SK-N-SH treated with all-trans-retinoic acid at 6 μM for 48 hours (cell line): Measurements from ENCODE around the gene NEDD4.
"Not testable (repeated sequence)": the region's sequence is repeated elsewhere in the genome, so short reads cannot be mapped to it uniquely, and the experiment has no call there.

ENCODE experiments used
- ATAC-seq: fragments of 200-7000 bp; cut with Tn5 transposase; 3 replicates; pipeline ENCODE4 v1.9.1; 2020; ENCODE audit warnings: mild to moderate bottlenecking, moderate library complexity
- ARNTL ChIP-seq: fragments of 450-650 bp; formaldehyde crosslinking; IDR thresholded peaks from 2 replicates; pipeline ENCODE4 v1.5.0; 2020; ENCODE audit warnings: low read depth, mild to moderate bottlenecking, moderate library complexity, borderline replicate concordance
- BACH2 ChIP-seq: fragments of 250-450 bp; sonication (Bioruptor Pico); IDR thresholded peaks from 2 replicates; pipeline ENCODE4 v1.9.0; 2021; ENCODE audit warnings: mild to moderate bottlenecking, borderline replicate concordance
- CSDC2 ChIP-seq: fragments of 250-450 bp; sonication (Bioruptor Pico); IDR thresholded peaks from 2 replicates; pipeline ENCODE4 v1.5.0; 2020; ENCODE audit warnings: mild to moderate bottlenecking, moderate library complexity
- ESRRG ChIP-seq: fragments of 250-450 bp; sonication (Bioruptor Pico); IDR thresholded peaks from 2 replicates; pipeline ENCODE4 v1.6.1; 2021; ENCODE audit warnings: mild to moderate bottlenecking
- GLIS3 ChIP-seq: fragments of 250-450 bp; sonication (Bioruptor Pico); IDR thresholded peaks from 2 replicates; pipeline ENCODE4 v1.5.0; 2020; ENCODE audit warnings: mild to moderate bottlenecking, moderate library complexity
- OSR1 ChIP-seq: fragments of 250-450 bp; sonication (Bioruptor Pico); IDR thresholded peaks from 2 replicates; pipeline ENCODE4 v1.8.0; 2022; ENCODE audit warnings: moderate library complexity, mild to moderate bottlenecking, inconsistent platforms
- PATZ1 ChIP-seq: fragments of 250-450 bp; sonication (Bioruptor Pico); IDR thresholded peaks from 2 replicates; pipeline ENCODE4 v1.8.0; 2020; ENCODE audit warnings: mild to moderate bottlenecking, moderate library complexity, borderline replicate concordance
- PPARA ChIP-seq: fragments of 250-450 bp; sonication (Bioruptor Pico); IDR thresholded peaks from 2 replicates; pipeline ENCODE4 v1.5.0; 2020; ENCODE audit warnings: mild to moderate bottlenecking, borderline replicate concordance
- TSHZ2 ChIP-seq: fragments of 250-450 bp; sonication (Bioruptor Pico); IDR thresholded peaks from 2 replicates; pipeline ENCODE4 v1.5.0; 2020; ENCODE audit warnings: mild to moderate bottlenecking, moderate library complexity
- ZC3H10 ChIP-seq: fragments of 250-450 bp; sonication (Bioruptor Pico); IDR thresholded peaks from 2 replicates; pipeline ENCODE4 v1.5.1; 2021; ENCODE audit warnings: mild to moderate bottlenecking, moderate library complexity
- ZFP30 ChIP-seq: fragments of 450-650 bp; formaldehyde crosslinking; IDR thresholded peaks from 2 replicates; pipeline ENCODE4 v1.5.0; 2022; ENCODE audit warnings: mild to moderate bottlenecking, moderate library complexity
- ZNF565 ChIP-seq: fragments of 450-650 bp; formaldehyde crosslinking; conservative IDR thresholded peaks from 2 replicates; pipeline ENCODE4 v1.5.0; 2020; ENCODE audit warnings: low read depth, mild to moderate bottlenecking, moderate library complexity
- ZNF70 ChIP-seq: fragments of 450-650 bp; formaldehyde crosslinking; IDR thresholded peaks from 2 replicates; pipeline ENCODE4 v1.5.0; 2020; ENCODE audit warnings: mild to moderate bottlenecking, moderate library complexity
- ZNF8 ChIP-seq: fragments of 450-650 bp; formaldehyde crosslinking; IDR thresholded peaks from 2 replicates; pipeline ENCODE4 v1.5.0; 2020; ENCODE audit warnings: mild to moderate bottlenecking, moderate library complexity

NEDD4 gene

GRCh38 chr15:56016281-56016680, 22.9 kb upstream of the NEDD4 start:
- TF ChIP-seq PATZ1 (no peak), ZNF565 (CRISPR knock-in tag) (no peak)
- no peak for ATAC-seq

- TF ChIP-seq ZNF70 (CRISPR knock-in tag): no peak
- no peak for TF ChIP-seq PPARA (CRISPR knock-in tag)
- no peak for TF ChIP-seq TSHZ2 (CRISPR knock-in tag)
- TF ChIP-seq ARNTL (CRISPR knock-in tag): no peak
- TF ChIP-seq GLIS3: no peak
- no peak for TF ChIP-seq CSDC2 (CRISPR knock-in tag)
- TF ChIP-seq BACH2 (CRISPR knock-in tag): no peak
- TF ChIP-seq, all 23 proteins: peak for 0
- no peak for ATAC-seq
Observed at GRCh38 chr15:56014677-56015076, 21.3 kb upstream of the NEDD4 start.

GRCh38 chr15:56007053-56007452, 13.6 kb upstream of the NEDD4 start:
- ATAC-seq: peak; percentile 76

- not testable (repeated sequence) for ATAC-seq
Observed at GRCh38 chr15:56006371-56006770, 13.0 kb upstream of the NEDD4 start.

- not testable (repeated sequence) for ATAC-seq
Observed at GRCh38 chr15:56004281-56004680, 10.9 kb upstream of the NEDD4 start.

GRCh38 chr15:56003777-56004176, 10.4 kb upstream of the NEDD4 start:
- ATAC-seq: not testable (repeated sequence)

GRCh38 chr15:56003277-56003676, 9.9 kb upstream of the NEDD4 start:
- ATAC-seq: not testable (repeated sequence)

- ATAC-seq: no peak
- TF ChIP-seq ESRRG (CRISPR knock-in tag) (no peak), BACH2 (CRISPR knock-in tag) (no peak), ZNF8 (CRISPR knock-in tag) (no peak), ZC3H10 (no peak), TSHZ2 (CRISPR knock-in tag) (no peak), ZFP30 (CRISPR knock-in tag) (0 out of 2 replicates have a peak, but pooled peaks have one; percentile 46), OSR1 (CRISPR knock-in tag) (no peak)
- TF ChIP-seq, all 23 proteins: peak for 1
Observed at GRCh38 chr15:56001471-56002078, 8.2 kb upstream of the NEDD4 start.
